Esophagus mucosa (tissue), 1 donor: ENCODE results near the gene COA4. TPM values are rescaled to one million over a fixed set of nuclear protein-coding genes. Genes with fewer than 3 reads are reported as not detected.

Source experiments
- ATAC-seq: fragments of 200-7000 bp; cut with Tn5 transposase; one replicate; pipeline ENCODE4 v1.9.1; 2020
- total RNA-seq: library from RNA; stranded (reverse); gene quantifications from one replicate; pipeline ENCODE4 v1.2.4, GENCODE V29; 2023
- donor health status: DM: yes; HTN: yes; CAD: no.

Gene COA4
- total RNA-seq, 1 donor from 2014 or later = 46.8 TPM

DNA sequence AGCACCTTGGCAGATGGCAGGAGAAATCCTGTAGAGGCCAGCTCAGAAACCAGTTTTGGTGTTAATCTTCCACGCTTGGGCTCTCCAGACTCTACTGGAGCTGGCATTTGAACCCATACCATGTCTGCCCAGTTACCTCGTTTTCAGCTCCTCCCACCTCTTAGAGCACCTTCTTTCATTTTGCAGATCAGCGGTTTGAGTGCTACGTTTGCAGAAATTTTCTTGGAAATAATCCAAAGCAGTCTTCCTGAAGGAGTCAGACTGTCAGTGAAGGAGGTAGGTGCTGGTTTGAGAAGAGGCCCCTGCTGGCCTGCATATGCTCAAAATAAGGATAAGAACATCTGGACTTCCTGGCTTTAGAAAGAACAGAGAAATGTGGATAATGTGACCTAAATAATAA is 13.7 kb downstream of the COA4 start:
- no peak for ATAC-seq

DNA sequence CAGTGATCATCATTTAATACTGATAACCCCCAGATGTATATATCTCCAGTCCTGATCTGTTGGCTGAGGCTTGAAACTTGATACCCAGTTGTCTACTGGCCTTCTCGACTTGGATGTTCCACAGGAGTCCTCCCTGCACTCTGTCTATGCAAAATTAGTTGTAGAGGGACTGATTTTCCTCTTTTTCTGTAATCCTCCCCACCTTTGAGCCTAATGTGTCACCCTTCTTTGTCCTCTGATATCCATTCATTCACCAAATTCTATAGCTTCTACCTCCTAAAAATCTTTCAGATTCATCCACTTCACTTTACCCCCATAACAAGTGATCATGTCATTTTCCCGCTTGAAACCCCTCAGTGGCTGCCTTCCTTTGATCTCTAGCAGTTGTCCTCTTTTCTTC is 16.4 kb downstream of the COA4 start:
- ATAC-seq = no peak

DNA sequence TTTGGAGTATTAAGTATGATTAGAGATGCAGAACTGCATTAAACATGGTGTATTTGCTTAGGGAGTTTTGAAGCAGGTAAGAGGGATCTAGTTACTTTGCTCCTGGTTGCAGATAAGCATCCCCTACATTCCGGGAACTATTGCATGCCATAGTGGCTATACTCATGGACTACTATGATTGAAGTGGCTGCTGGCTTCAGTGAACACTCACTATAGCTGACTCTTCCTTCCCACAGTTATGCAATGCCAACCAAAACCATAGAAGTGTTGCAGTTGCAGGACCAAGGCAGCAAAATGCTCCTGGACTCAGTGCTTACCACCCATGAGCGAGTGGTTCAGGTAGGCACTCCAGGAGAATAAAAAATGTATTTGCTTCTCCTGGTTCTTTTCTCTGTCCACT is 17.0 kb downstream of the COA4 start:
- no peak for ATAC-seq

DNA sequence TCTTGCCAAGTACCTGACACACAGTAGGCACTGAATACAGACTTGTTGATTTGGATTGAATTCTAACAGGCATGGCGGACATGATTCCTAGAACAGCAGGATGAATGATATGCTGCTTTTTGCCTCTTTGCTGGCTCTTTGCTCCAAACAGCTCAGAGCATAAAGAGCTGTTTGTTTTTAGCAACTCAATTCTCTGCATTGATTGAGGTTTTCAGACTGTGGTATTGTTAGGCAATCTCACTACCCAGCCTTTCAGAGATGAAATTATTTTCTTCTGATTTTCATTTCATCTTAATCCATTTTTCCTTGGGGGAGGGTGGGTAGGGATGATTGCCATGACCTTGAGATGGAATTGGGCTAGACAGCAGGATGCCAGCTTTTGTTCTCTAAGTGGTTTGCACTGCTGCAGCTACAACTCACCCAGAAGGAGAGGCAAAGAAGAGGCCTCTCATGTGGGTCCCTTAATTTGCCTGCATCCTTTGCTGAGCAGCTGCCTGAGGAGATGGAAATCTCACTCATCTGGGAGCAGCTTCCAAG is 20.5 kb downstream of the COA4 start:
- no peak for ATAC-seq

DNA sequence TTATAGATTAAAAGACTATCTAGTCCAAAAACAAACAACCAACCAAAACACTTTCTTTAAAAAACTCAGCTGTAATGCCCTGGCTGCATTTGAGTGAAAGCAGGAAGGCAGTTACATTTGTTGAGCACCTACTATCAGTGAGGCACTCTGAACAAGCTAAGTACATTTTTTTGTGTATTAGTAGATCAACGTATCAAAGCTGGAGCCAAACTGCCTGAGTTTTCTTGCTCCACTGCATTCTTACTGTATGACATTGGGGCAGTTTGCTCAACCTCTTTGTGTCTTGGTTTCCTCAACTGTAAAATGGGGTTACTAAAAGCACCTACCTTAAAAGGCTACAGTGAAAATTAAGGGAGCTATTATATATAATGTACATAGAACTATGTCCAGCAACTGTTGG is 22.0 kb downstream of the COA4 start:
- ATAC-seq = peak; percentile 90

DNA sequence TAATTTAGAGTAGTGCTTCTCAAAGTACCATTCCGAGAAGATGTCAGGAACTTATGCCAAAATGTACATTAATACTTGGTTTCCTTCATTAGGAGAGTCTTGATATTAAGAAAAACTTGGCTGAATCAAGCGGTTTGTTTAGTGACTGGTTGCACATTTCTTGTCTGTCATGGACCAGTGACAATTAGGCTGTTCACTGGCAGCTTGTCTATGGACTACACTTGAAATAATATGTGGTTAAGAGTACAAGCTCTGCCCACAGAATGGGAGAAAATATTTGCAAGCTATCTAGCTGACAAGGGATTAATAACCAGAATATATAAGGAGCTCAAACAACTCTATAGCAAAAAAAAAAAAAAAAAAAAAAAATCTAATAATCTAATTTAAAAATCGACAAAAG is 24.6 kb downstream of the COA4 start:
- no peak for ATAC-seq

DNA sequence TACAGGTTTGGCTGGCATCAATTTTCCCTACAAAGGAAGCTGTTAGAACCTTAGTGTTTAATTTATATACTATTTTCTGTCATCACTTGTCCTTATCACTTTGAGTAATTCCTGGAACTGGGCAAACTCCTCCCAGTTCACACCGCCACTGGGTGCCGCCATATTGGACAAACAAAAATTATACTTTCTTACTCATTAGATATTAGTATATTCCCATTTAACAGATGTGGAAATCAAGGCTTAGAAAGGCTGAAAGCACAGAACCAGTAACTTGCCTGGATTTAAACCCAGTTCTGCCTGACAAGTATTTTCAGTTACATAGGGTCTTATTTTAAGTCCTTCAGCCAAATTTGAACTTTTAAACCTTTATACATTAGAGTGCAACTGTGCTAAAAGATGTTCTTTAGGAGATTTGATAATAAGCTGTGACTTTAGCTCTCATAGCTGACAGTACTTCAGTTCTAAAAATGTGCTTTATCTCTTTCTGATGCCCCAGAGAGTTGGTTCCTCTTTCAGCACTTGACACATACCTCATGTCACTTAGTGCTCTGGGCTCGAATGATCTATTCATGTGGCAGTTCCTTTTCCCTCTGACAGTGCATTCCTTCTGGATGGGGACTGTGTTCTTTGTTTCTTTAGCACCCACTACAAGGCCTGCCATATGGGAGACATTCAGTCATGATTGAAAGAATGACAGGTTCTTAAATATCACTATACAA is 25.4 kb downstream of the COA4 start:
- ATAC-seq = no peak

DNA sequence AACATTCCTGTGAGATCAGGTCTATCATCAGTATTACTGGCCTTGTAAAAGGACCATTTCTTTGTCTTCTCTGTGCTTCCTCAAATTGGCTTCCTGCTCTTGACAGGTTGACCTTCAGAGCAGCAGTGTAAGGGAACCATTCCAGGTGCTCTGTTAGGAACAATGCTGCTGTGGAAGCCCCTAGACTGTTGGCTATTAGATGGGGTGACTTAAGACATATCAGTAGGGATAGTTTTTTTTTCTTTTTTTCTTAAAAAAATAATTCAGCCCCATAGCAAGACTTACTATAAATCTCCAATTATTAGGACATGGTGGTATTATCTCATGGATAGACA is 37.6 kb downstream of the COA4 start:
- no peak for ATAC-seq

DNA sequence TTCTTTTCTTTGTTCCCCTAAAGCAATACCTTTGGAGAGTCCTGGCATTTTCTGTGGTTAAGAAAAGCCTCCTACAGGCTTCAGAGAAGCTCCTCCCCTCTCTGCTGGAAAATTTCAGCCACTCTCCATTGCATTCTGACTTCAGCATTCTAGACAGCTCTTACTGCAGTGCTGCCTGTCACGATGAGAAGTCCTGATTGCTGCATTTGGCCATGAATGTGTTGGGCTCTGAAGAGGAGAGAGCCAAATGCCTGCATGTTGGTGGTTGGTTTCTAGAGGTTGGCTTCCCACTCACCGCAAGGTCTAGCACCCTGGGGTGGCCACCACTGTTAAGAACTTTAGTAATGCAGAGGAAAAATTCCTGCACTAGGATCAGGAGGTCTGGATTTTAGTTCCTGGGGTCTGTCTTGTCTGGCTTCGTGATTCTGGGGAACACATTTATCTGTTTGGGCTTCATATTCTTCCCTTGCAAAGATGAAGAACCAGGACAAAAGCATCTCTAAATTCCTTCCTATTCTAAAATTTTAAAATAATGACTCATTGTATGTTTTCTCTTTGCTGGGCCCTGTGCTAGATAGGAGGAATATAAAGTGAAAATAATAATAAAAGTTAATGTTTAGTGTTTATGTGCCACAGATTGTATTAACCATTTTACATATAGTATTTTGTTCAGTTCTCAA is 38.1 kb downstream of the COA4 start:
- no peak for ATAC-seq

DNA sequence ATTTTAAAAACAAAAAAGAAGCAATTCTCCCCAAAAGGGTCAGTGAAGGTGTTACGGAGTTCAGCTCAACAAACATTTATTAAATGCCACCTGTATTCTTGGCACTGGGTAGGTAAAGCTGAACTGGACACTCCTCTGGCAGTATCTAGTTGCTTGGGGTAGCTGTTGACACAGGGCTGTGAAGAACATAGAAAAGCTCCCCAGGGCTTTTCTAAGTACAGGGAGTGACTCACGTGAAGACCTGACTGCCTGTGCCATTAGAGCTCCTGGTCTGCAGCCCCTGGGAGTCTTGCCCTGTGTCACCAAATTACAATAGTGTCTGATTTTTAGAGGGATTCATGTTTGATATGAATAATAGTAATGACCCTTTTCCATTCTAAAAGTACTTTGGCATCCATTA is 43.6 kb downstream of the COA4 start:
- no peak for ATAC-seq

DNA sequence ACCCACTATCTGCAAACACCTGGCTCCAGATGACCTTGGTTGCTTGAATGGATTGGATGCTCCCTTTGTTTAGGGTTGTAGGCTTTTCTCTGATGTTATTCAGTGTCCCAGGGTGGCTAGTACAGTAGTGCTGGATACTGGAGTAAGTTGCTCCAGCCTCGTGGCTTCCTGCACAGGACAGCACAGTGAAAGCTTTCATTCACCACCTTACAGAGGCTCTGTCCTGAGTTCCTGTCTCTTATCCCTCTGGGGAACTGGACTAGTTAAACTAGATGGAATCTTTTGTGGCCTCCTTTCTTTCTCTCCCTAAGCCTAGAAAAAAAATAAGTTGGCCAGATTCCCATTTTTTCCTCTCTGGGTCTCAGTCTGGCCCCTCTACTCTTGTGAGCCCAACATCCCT is 46.4 kb downstream of the COA4 start:
- no peak for ATAC-seq

Other genes starting within 250 kb of the COA4 start
- gene PLEKHB1, start 230.3 kb downstream of the COA4 start, total RNA-seq = 1.4 TPM
- gene RAB6A, start 115.8 kb downstream of the COA4 start, total RNA-seq = 137 TPM
- gene MRPL48, start 89.0 kb downstream of the COA4 start, total RNA-seq = 25.8 TPM
- gene PAAF1, start 153 bp upstream of the COA4 start, total RNA-seq = 9.8 TPM
- not detected for gene DNAJB13, start 74.2 kb upstream of the COA4 start, total RNA-seq
- 5.3 TPM for gene UCP2, start 106.0 kb upstream of the COA4 start, total RNA-seq
- 0.28 TPM for gene UCP3, start 132.2 kb upstream of the COA4 start, total RNA-seq